ENCODE results near the gene MFNG.

DNA sequence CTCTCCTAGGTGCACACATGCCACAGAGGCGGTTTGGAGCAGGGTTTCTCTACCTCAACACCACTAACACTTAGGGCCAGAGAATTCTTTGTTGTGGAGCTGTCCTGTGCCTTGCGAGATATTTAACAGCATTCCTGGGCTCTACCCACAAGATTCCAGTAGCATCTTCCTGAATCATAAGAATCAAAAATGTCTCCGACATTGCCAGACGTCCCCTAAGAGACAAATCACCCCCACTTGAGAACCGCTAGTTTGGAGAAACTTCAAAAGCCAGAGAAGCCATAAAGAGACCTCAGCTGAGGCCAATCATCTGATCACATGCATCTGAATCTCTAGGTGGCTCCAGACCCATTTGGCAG lies 16.1 kb downstream of the MFNG start:
- TF ChIP-seq, protein P1, sequence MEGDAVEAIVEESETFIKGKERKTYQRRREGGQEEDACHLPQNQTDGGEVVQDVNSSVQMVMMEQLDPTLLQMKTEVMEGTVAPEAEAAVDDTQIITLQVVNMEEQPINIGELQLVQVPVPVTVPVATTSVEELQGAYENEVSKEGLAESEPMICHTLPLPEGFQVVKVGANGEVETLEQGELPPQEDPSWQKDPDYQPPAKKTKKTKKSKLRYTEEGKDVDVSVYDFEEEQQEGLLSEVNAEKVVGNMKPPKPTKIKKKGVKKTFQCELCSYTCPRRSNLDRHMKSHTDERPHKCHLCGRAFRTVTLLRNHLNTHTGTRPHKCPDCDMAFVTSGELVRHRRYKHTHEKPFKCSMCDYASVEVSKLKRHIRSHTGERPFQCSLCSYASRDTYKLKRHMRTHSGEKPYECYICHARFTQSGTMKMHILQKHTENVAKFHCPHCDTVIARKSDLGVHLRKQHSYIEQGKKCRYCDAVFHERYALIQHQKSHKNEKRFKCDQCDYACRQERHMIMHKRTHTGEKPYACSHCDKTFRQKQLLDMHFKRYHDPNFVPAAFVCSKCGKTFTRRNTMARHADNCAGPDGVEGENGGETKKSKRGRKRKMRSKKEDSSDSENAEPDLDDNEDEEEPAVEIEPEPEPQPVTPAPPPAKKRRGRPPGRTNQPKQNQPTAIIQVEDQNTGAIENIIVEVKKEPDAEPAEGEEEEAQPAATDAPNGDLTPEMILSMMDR (conservative IDR thresholded peaks at IDR 0.05; ENCODE audit: low read length) = no peak
- no peak for TF ChIP-seq EZH2phosphoT487 (IDR thresholded peaks at IDR 0.05; ENCODE audit: borderline replicate concordance, low read depth, low read length)
